MV-4-11 (cell line): ENCODE data around the gene ACTN1.

ENCODE experiments used
- DNase-seq: peaks from one replicate; lab custom pipeline; 2025; lab: John Stamatoyannopoulos, UW

The ACTN1 gene

DNA sequence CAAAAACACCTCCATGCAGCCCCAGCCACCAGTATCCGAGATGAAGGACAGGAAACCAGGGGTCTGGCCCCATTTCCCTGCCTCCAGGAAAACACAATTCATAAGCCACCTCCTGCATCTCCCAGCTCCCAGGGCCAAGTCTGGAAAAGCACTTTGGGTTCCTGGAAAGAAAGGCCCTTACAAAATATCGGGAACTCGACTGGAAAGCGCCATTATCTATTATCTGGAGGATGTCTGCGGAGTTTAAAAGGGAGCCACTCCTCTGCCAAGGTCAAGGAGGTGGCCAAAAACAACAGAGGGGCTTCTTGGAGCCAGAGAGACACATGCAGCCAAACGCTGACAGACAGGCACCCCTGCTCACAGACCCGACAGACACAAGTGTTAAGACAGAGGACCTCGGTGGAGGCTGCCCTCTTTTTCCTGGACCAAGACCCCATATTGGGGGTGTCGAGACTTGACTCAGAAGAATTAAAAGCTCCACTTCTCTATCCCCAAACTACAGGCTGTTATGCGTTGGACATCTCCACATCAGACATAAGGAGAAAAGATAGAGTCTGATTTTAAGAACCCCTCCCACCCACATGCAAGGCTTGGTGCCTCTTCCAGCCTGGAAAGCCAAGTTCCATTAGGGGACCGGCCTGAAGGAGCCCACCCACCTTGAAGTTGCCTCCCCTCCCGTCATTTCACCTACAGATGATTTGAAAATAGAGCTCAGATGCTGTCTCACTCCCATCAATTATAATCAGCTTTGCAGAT lies 9.6 kb downstream of the ACTN1 start:
- no peak for DNase-seq

DNA sequence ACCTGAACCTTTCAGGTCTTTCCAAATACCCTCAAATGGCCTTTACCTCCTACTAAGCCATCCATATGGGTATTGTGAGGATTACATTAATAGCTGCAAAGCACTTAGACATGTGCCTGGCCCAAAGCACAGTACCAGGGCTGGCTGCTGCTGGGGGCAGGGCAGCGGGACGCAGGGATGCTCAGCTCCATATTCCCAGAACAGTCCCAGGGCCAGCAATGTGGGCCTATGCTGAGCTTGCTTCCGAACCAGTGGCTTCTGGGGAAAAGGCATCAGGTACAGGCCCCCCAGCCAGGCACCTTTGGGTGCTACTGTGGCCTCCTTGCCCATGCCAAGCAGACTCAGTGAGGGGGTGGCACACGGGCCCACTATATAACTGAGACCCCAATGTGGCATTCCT lies 10.4 kb downstream of the ACTN1 start:
- DNase-seq: no peak

DNA sequence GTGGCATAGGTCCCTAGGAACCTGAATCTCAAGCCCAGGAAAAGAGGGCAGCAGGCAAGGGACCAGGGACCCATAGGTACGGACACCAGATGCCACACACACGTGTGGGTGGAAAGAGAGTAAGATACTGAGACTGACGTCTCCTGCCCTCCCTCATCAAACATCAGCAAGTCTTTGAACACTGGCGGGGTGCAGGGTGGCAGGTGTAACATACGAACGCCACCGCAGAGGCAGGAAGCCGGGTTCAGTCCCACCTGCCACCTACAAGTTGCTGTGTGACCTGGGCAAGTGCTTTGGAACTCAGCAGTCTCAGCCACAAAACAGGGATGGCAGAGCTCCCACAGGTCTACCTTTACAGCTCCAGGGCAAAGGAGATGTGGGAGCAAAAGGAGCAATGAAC lies 11.1 kb downstream of the ACTN1 start:
- no peak for DNase-seq

DNA sequence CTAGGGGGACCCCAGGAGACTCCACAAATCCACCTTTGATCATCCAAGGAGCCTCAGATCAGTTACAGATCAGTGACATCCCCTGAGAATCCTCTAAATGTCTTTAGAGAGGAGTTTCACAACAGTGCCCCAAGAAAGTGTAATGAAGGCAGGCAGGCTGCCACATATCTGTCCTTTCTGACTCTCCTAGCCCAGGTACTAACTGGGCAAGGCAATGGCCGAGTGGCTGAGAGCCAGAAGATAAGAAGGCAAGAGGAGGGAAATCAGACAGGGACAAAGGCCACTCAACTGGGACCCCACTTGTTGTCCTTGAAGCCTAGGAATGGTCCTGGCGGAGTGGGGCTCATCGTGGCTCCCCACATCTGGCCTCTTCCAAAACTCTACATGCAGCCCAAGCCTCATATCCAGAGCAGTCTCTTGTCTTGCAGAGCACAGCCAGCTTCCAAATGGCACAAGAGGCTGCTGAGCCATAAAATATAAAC lies 11.6 kb downstream of the ACTN1 start:
- DNase-seq: no peak

DNA sequence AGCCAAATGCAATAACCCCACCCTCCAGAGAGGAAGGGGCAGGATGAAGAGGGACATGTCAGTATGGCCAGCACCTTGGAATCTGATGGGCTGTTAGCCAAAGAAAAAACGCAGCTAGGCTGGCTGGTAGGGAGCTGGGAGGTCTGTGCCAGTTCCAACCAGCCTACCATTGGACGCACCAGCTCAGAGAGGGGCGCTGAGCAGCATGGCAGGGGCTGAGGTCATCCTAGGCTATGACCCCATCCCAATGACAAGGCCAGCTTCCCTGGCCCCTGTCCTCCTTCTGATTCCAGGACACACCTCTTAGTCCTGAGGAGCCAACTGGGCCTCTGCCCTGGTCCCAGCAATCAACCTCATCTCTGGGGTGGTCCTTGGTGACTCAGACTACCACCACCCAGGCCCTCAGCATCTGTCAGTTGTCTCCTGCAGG lies 12.2 kb downstream of the ACTN1 start:
- no peak for DNase-seq

DNA sequence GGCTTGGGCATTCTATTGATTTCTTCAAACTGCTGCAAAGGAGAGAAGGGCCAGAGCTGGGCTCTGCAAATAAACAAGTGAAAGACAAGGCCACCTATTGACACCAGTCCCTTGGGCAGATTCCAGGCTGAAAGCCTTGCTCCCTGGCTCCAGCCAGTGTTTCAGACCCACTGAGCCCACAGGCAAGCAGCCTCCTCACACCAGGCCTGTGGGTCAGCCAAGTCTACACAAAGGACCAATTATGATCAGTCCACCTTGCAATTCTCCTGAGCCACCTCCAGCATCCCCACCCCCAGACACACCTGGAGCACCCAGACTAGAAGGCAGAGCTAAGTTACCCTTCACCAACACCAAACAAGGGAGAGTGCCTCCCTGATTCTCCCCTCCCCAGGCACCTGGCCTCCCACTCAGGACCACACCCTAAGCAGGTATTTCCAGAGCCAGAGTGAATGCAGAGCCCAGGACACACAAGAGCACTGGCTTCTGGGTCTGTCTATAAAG lies 13.8 kb downstream of the ACTN1 start:
- no peak for DNase-seq

DNA sequence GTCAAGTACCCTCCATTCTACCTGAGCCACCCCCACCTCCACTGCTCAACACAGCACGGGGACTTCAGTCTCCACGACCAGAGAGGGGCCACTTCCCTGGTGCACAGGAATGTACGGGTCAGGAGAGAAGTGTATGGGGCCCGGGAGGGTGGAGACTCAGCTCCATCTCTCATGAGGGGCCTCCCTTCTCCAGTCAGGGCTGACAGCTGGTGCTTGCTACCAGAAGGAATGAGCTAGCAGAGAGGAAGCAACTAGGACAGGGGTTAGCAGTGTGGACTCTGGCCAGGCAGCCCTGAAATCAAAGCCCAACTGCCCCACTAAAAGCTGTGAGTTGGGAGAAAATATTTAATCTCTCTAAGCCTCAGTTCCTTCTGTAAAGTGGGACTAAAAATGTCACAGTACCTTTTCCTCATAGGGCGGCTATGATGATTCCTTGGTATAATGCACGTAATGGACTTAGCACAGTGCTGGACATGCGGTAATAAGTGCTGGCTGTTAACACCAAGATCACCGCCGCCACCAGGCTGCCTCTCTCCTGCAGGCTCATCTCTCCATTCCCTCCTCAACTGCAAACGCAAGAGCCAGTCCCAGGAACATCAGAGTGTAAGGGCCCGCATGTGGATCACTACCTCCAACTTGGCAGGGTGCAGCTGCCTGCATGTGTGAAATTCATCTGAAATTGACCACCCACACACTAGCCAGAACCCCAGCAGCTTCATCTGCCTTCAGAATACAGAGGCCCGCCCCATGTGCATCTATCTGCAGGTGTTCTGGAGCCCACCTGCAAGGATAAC lies 14.6 kb downstream of the ACTN1 start:
- DNase-seq: no peak

DNA sequence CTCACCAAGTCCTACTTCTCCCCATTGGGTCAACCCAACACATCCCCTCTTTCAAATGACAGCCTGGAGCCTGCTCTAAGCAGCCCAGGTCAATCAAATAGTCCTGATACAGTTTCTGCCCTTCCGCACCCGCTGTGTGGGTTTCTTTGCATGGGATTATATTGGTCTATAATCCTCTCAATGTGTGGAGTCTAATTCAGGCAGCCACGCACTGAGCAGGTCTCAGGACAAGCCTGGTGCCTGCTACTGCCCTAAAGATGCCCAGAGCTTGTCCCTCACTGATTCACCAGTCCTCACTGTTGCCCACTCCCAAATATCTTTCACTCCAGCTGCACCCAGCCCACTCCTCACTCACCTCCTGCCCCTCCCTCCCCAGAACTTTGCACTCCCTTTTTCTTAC lies 16.4 kb downstream of the ACTN1 start:
- DNase-seq: no peak

DNA sequence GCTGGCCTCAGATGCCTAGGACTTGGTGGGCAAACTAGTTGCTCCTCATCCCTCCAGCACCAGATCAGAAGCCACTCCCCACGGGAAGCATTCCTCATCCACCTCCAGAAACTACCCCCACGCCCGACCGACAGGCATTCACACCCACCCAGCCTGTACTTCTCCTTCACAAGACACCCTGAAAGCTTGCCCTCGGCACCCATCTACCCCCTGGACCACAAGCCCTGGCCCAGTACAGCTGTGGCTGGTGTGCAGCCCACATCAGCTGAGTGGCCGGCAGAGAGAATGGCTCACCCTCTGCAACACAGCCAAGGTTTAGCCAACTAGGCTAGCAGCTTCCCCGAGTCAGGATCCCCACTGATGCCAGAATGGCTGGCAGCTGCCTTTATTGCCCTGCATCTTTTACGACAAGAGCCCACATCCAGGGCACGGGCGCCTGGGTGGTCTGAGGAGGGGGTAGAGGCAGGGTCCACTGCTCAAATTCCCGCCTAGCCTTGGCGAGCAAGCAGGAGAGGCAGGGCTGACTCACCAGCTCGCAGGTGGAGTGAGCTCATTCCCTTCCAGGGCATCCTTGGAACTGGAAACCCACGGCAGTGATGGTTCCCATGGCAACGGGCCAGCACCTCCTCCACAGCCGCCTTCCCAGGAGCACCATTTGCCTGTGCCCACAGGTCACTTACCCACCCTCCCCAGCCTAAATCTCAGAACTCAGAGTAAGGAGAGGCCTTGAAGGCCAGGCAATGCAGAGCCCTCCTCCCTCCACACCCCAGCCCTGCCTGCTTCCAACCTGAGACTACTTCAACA lies 17.1 kb downstream of the ACTN1 start:
- no peak for DNase-seq

DNA sequence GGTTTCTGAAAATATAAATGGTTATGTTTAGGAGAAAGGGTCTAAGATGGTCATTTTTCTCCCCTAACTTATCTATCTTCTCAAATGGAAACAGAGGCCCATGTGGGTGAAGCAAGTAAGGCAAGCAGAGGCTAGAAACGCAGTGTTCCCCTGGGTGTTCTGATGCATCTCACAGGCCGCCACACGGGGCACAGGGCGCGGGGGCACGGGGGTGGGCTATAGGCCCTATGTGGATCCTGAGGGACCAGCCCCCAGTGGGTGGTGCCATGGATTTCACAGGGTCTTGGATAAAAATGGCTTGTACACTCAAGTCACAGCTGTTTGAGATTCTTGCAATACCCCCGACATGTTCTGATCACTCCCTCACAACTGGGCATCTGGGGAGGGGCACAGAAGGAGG lies 17.7 kb downstream of the ACTN1 start:
- DNase-seq: no peak

DNA sequence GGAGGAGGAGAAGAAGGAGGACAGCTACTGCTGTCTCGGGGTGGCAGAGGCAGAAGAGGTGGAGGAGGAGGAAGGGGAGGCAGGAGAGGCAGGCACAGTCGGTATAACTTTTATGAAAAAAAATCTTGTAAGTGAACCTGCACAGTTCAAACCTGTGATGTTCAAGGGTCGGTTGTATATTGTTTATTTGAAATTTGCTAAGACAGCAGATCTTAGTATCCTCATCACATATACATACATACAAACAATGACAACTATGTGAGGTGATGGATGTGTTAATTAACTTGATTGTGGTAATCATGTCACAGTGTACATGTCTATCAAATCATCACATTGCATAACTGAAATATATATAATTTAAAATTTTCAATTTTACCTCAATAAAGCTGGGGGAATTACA lies 19.0 kb downstream of the ACTN1 start:
- no peak for DNase-seq

DNA sequence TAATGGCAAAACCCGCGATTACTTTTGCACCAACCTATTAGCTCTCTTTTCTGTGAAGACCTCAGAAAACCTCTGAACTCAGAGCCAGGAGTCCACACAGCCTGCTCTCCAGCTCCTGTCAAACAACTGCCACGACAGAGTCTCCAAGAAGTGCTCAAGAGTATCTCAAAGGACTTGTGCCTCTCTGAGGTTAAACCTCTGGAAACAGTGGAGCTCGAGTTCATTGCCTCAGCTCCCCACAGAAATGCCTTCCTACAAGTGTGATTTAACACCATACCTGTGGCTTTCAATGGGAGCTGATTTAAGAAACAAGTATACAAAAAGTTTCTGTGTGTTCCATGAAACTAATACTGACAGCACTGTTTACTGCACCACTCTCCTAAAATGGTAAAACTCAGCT lies 20.1 kb downstream of the ACTN1 start:
- DNase-seq: no peak

DNA sequence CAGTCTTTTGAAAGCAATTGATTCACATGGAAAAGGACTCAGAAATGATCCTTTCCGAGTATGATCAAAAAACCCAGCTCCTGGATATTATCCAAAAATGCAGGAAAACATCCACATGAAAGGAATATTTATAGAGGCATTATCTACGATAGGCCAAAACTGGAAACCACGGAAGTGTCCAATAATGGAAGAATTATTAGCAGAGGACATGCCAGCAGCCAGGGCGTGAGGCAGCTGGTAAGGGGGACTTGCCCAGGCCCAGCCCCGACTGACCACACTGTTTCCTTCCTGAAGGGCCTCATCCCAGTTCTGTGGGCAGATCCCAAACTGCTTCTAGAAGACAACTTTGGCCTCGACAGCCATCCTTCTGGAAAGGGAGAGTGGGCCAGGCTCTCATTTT lies 20.5 kb downstream of the ACTN1 start:
- DNase-seq: no peak

DNA sequence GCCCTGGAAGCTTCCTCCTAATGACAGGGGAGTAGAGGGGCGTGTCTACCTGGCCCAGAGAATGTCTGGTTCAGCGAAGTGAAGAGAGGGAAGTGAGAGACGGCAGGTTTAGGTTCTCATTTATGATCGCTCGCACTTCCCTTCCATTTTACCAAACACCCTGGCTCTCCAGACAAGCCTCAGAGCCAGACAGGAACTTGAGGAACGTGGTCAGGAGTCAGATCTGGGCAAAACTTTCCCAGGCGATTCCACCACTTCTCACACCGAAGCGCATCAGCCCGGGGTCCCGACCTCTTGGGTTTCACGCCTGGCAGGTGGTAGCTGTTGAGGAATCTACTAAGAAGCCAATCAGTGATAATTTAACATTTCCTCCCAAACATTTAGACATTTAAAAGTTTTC lies 21.3 kb downstream of the ACTN1 start:
- DNase-seq: peak; percentile 66

DNA sequence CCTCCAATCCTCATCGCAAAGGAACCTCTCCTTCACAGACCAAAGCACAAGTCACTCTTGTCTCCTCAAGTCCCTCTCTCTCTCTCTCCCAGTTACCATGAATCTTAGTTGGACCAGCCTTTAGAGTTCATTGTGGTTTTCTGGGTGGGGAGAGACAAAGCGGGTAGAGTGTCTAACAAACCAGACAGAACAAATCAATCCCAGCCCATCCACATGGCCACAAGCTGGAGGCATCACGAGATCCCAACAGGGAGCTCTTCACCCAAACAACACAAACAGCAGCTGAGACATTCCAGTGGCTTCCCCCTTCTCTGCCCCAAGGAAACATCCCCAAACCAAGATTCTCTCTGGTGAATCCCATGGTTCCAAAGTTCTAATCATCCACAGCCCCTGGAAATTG lies 22.4 kb downstream of the ACTN1 start:
- DNase-seq: no peak

DNA sequence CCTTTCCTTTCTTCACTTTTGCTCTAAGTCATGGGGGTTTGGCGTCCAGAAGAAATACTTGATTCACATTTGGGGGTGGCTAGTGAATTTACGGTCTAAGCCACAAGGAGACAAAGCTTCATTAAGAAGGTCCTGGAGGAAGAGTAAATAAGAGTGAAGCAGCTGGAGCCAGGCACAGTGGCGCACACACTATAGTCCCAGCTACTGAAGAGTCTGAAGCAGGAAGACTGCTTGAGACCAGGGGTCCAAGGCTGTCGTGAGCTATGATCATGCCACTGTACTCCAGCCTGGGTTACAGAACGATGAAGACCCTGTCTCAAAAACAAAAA lies 23.3 kb downstream of the ACTN1 start:
- DNase-seq: no peak

DNA sequence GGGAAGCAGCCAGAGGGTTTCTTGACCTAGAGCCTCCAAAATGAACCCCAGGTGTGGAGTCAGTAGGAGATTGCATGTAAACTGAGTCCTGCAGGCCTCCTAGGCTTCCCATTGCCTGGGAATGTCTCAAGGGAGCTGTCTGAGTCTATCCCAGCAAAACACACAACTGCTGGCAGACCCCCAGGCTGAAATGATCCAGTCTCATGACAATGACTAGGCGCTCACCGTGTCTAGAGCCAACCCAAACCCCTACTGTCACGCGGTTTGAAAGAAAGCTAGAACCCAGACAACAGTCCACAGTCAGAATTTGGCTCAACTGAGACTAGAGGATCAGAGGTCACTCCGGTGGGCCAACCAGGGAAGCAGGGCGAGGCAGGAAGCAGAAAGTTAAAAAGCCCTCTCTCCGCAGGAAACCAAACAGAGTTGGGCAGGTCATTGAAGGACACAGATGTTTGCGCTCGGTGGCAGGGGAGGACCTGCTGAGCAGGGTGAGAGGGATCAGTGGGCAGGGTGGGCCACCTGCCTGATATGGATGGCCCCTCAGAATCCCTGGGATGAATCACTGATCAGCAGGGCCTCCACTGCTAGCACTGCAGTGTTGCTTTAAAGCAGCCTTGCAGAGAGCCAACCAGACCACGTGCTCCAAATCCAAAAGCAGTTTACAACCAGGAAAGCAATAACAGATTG lies 23.8 kb downstream of the ACTN1 start:
- no peak for DNase-seq

DNA sequence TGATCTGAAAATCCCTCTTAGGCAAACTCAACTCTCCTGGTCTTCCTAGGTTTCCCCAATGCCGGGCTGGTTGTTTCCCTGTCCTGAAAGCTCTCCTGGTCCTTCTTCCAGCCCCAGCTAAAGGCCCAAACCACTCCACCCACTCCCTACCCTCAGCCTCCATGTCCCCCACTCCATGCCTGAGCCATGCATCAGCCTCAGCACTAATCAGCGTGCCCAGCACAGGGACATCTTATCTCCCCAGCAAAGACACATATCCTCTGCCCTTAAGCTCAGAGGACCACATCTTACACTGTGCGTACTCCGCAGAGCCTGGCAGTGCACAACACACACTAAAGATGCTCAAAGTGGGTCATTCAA lies 25.9 kb downstream of the ACTN1 start:
- DNase-seq: no peak

DNA sequence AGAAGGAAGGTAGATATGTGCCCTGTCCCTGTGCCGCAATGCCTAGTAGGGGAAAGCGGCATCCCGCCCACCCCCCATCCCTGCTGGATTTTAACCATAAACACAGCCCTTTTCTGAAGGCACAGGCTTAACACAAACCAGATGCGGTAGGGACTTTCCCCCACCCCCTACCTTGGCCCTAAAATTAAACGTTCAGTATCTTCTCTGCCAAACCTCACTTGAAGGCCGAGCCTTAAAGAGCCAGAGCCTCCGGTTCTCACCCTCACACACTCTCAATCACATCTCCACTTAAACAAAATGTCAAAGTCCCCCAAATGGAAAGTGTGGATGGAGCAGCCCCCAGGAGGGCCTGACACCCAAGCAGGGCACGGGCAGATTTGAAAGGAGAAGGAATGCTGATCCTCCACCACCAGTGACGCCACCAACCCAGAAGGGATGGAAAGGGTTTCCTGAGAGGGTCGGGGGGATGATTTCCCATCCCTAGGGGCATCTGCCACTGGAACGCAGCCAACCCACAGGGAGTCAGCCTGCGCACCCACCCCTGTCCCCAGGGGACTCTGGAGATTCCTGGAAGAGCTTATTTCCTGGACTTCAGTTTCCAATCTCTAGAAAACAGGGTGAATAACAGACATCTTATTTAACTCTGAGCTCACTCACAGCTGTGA lies 26.4 kb downstream of the ACTN1 start:
- no peak for DNase-seq

DNA sequence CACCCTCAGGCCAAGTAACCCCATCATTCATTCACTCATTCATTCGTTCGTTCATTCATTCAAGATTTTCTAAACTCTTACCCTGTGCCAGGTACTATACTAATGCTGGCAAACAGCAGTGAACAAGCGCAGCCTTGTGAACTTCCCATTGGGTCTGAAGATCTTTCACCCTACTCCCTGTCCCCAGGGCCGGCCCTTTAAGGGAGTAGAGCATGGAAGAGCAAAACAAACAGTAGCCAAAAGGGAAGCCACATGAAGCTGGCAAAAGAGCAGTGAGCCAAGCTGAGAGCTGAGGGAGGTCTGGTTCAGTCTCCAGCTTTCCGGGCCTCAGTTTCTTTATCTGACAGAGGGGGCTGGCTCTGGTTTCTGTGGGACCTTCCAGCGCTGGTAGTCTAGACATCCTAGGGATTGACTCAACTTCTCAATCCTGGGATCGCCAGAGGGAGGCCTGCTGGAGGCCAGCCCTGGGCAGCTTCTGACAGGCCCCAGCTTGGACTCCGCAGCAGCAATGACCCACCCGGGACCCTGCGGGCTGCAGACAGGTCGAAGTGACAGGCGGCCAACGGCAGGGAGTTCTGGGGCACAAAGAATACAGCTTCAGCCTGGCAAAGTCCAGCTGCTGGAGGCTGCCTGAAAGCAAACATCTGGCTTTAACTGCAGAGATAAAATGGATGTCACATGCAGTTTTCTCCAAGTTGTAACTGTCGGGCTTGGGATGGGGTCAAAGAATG lies 27.1 kb downstream of the ACTN1 start:
- no peak for DNase-seq
